K562 (cell line): ENCODE data around the gene KRTAP10-9. TPM values are rescaled to one million over a fixed set of nuclear protein-coding genes. Genes with fewer than 3 reads are reported as not detected.

ENCODE experiments used
- ATAC-seq: fragments of 200-7000 bp; cut with Tn5 transposase; 3 replicates; pipeline ENCODE4 v1.9.1; 2020; ENCODE audit warnings: moderate library complexity
- BruUV-seq: library from RNA; stranded (reverse); fragments of 400-500 nt; replicated peaks from 2 replicates; lab custom pipeline; 2021; lab: Mats Ljungman, UMichigan
- CTCF ChIA-PET: fragments of 300-600 bp; formaldehyde crosslinking; extraction: SDS; loops from one replicate; lab custom pipeline; 2021; ENCODE audit warnings: low intra/inter-chr PET ratio; lab: Yijun Ruan, JAX
- POLR2A ChIA-PET: fragments of 300-600, 350-650 bp; sonication (Branson Sonifier 250); formaldehyde crosslinking; extraction: SDS; loops from one replicate; lab custom pipeline; 2021; ENCODE audit warnings: antibody characterized with exemption, inconsistent platforms; lab: Yijun Ruan, JAX
- DNase-seq, 4 experiments: peaks; one replicate each; pipeline versions ENCODE4 v3.0.0 to v3.0.0-alpha.2; 2011 to 2018; ENCODE audit warnings: low spot score in 3 of 4, mixed read lengths in 3 of 4; ENCODE audit errors: extremely low read depth in 1 of 4
- FAIRE-seq: peaks from 2 replicates; lab custom pipeline; 2011; peaks lifted over from hg19 to GRCh38; lab: Jason Lieb, UNC
- H2AFZ ChIP-seq: 2 replicates; pipeline ENCODE4 v1.6.0; 2011; ENCODE audit warnings: low read depth, low read length, control low read depth, inconsistent platforms
- H3K27ac ChIP-seq: fragments of 200-600 bp; 3 replicates; pipeline ENCODE4 v1.8.0; 2011; ENCODE audit warnings: low read depth, mild to moderate bottlenecking, control low read depth, inconsistent platforms, low read length, moderate library complexity, mixed read lengths; ENCODE audit errors: extremely low read depth
- H3K27me3 ChIP-seq, 2 experiments: fragments of 300-600 bp in 1 of 2; 2 replicates in 1 of 2; 3 replicates in 1 of 2; pipeline versions ENCODE4 v1.6.0 to v1.8.0; 2011; ENCODE audit warnings: inconsistent platforms in 2 of 2, low read length in 2 of 2, mild to moderate bottlenecking in 1 of 2, mixed read lengths in 1 of 2, moderate library complexity in 1 of 2; ENCODE audit not compliant: control insufficient read depth in 2 of 2, insufficient read depth in 2 of 2
- H3K36me3 ChIP-seq: fragments of 300-600 bp; 3 replicates; pipeline ENCODE4 v1.8.0; 2011; ENCODE audit warnings: mild to moderate bottlenecking, low read length, inconsistent platforms; ENCODE audit not compliant: control insufficient read depth, insufficient read depth
- H3K4me1 ChIP-seq, 2 experiments: fragments of 200-600 bp in 1 of 2; replicated peaks in 1 of 2; 2 replicates in 1 of 2; 3 replicates in 1 of 2; pipeline versions ENCODE4 v1.5.1 to v1.8.0; 2011; ENCODE audit warnings: inconsistent platforms in 2 of 2, low read length in 2 of 2, mild to moderate bottlenecking in 1 of 2, mixed read lengths in 1 of 2, moderate library complexity in 1 of 2; ENCODE audit not compliant: control insufficient read depth in 2 of 2, insufficient read depth in 2 of 2
- H3K4me2 ChIP-seq: 2 replicates; pipeline ENCODE4 v1.6.1; 2011; ENCODE audit warnings: low read length, control low read depth, inconsistent platforms, mixed read lengths; ENCODE audit not compliant: insufficient read depth
- H3K4me3 ChIP-seq: fragments of 200-600 bp; sonication (generic), shearing (Covaris generic); 2 replicates; pipeline ENCODE4 v1.5.1; 2016; ENCODE audit warnings: control low read depth, inconsistent platforms
- H3K79me2 ChIP-seq: fragments of 200-600 bp; 3 replicates; pipeline ENCODE4 v1.8.0; 2011; ENCODE audit warnings: low read length, inconsistent platforms; ENCODE audit not compliant: control insufficient read depth, insufficient read depth
- H3K9ac ChIP-seq, 2 experiments: 2 replicates each; pipeline versions ENCODE4 v1.6.0 to v1.6.1; 2011; ENCODE audit warnings: low read depth in 2 of 2, low read length in 2 of 2, control low read depth in 1 of 2, inconsistent platforms in 1 of 2, mild to moderate bottlenecking in 1 of 2, mixed read lengths in 1 of 2; ENCODE audit not compliant: insufficient read depth in 1 of 2
- H3K9me1 ChIP-seq: one replicate; pipeline ENCODE4 v1.6.0; 2011; ENCODE audit warnings: inconsistent platforms, mild to moderate bottlenecking, low read length, moderate library complexity; ENCODE audit not compliant: control insufficient read depth, insufficient read depth
- H3K9me3 ChIP-seq: replicated peaks from 2 replicates; pipeline ENCODE4 v1.5.1; 2011; ENCODE audit warnings: low read depth, low read length, inconsistent platforms; ENCODE audit not compliant: control insufficient read depth, insufficient read depth
- H4K20me1 ChIP-seq: replicated peaks from 2 replicates; pipeline ENCODE4 v1.6.1; 2011; ENCODE audit warnings: low read length, inconsistent platforms, mixed read lengths; ENCODE audit not compliant: control insufficient read depth, insufficient read depth
- CEBPB ChIP-seq: fragments of 450-650 bp; IDR thresholded peaks from 2 replicates; pipeline ENCODE4 v1.6.1; 2016; ENCODE audit warnings: missing genetic modification characterization, missing compliant biosample characterization
- ETV5 ChIP-seq: sonication (generic); formaldehyde crosslinking; IDR thresholded peaks from 2 replicates; pipeline ENCODE4 v1.4.0; 2020; ENCODE audit warnings: low read depth, mild to moderate bottlenecking, missing genetic modification reagents
- RAD51 ChIP-seq: fragments of 450-650 bp; IDR thresholded peaks from 2 replicates; pipeline ENCODE4 v1.7.1; 2016; ENCODE audit warnings: low read depth, mild to moderate bottlenecking, borderline replicate concordance
- USF1 ChIP-seq: sonication (generic); formaldehyde crosslinking; IDR thresholded peaks from 2 replicates; pipeline ENCODE4 v1.9.0; 2022; ENCODE audit warnings: mild to moderate bottlenecking, missing genetic modification reagents
- USF2 ChIP-seq: sonication (generic); formaldehyde crosslinking; IDR thresholded peaks from 2 replicates; pipeline ENCODE4 v1.5.0; 2020; ENCODE audit warnings: missing genetic modification reagents
- WGBS: fragments of 100-300 bp; shearing (Covaris generic); methylation state at CpG from one replicate; pipeline ENCODE4 v1.1.6; 2016; ENCODE audit warnings: low coverage, mixed read lengths; ENCODE audit not compliant: insufficient coverage; ENCODE audit errors: missing lambda C conversion rate; 5-methylcytosine and 5-hydroxymethylcytosine counted together
- in situ Hi-C: fragments of 300-500 bp; cut with MboI; formaldehyde crosslinking; loops from 4 replicates; pipeline ENCODE4 v1.15.0; 2018; ENCODE audit warnings: inconsistent platforms, mixed read lengths
- intact Hi-C: fragments of 100-400 bp; cut with micrococcal nuclease; formaldehyde crosslinking; loops from 2 replicates; pipeline ENCODE4 v1.14.2; 2022
- polyA plus RNA-seq, 8 experiments: library from polyadenylated mRNA; depleted of rRNA in 4 of 8; stranded (reverse) in 5 of 8; unstranded in 3 of 8; fragments of >200 nt; fragmentation: Nextera tagmentation in 2 of 8; fragmentation: Illumina TruSeq in 1 of 8; extraction: Ambion mirVana in 2 of 8; extraction: Trizol in 1 of 8; gene quantifications; 2 replicates each; pipeline versions ENCODE4 v1.2.1 to v1.2.3, GENCODE V29; 2011 to 2014; ENCODE audit warnings: inconsistent platforms in 1 of 8, missing spikeins in 1 of 8
- total RNA-seq, 7 experiments: library from RNA; depleted of rRNA in 6 of 7; stranded (reverse); fragments of >200 nt in 6 of 7; fragmentation: Illumina TruSeq in 2 of 7; extraction: Trizol in 2 of 7; gene quantifications; 2 replicates each; pipeline versions ENCODE4 v1.2.1 to v1.2.3, GENCODE V29; 2011 to 2021; ENCODE audit warnings: low replicate concordance in 1 of 7

Gene KRTAP10-9
- total and polyA plus RNA-seq, 9 of the 15 experiments (the other 6 are each of a cell fraction or from before 2014, with no cell fraction given), result not detected

GRCh38 chr21:44650265-44650972 lies 23.5 kb downstream of the KRTAP10-9 start:
- BruUV-seq, result no TSS peak
- ATAC-seq (no peak), DNase-seq (no peak), FAIRE-seq (no peak)
- H3K9ac ChIP-seq, result no peak overlapping the region
- no peaks in the 10 kb centered on the region for H3K36me3 ChIP-seq
- ChIA-PET CTCF (no interaction called here), POLR2A (interaction anchor here (0.6 to 1.2 kb wide), 4 partner anchors 13 to 1131 kb away, joined by 3 to 4 read pairs (median 4); partner anchors contain the start of genes KRTAP10-10 and KRTAP12-1)
- no peaks in the 10 kb centered on the region for H3K9me3 ChIP-seq
- peaks cover 0 to 6% of the 10 kb centered on the region in 2 experiments; a peak in 2 of 5 replicates for H3K4me1 ChIP-seq
- H3K4me3 ChIP-seq, result no peak overlapping the region
- WGBS, result 1% methylated on average over 20 of the region's 20 CpGs
- TF ChIP-seq USF2 (CRISPR knock-in tag) (peak; percentile 61), USF1 (CRISPR knock-in tag) (peak; percentile 68), CEBPB (tag) (0 out of 2 replicates have a peak, but pooled peaks have one; percentile 16), ETV5 (CRISPR knock-in tag) (no peak), RAD51 (peak; percentile 61; the same call in 1 of the 2 replicates)
- peaks cover 13 to 74% of the 10 kb centered on the region in 2 experiments; a peak in 4 of 5 replicates for H3K27me3 ChIP-seq
- intact Hi-C loops, result no loop called here
- H3K4me2 ChIP-seq, result no peak overlapping the region
- no peaks in the 10 kb centered on the region for H3K79me2 ChIP-seq
- no peak overlapping the region for H3K27ac ChIP-seq
- in situ Hi-C loops, result no loop called here
- H4K20me1 ChIP-seq, result no peaks in the 10 kb centered on the region
- no peak overlapping the region for H2AFZ ChIP-seq
- H3K9me1 ChIP-seq, result no peaks in the 10 kb centered on the region
